GM12872 (cell line): ENCODE results near the gene BTAF1.
A peak's percentile ranks its signal among the peaks of the same experiment; 100 is the strongest.

Experiments
- TF ChIP-seq, protein P1 (sequence below): IDR thresholded peaks from 3 replicates; pipeline ENCODE4 v1.5.1; 2011; ENCODE audit warnings: low read depth, mild to moderate bottlenecking, low read length, moderate library complexity; ENCODE audit not compliant: insufficient read depth

Gene BTAF1

GRCh38 chr10:91924212-91925021, 847 bp downstream of the BTAF1 start:
- TF ChIP-seq, protein P1, sequence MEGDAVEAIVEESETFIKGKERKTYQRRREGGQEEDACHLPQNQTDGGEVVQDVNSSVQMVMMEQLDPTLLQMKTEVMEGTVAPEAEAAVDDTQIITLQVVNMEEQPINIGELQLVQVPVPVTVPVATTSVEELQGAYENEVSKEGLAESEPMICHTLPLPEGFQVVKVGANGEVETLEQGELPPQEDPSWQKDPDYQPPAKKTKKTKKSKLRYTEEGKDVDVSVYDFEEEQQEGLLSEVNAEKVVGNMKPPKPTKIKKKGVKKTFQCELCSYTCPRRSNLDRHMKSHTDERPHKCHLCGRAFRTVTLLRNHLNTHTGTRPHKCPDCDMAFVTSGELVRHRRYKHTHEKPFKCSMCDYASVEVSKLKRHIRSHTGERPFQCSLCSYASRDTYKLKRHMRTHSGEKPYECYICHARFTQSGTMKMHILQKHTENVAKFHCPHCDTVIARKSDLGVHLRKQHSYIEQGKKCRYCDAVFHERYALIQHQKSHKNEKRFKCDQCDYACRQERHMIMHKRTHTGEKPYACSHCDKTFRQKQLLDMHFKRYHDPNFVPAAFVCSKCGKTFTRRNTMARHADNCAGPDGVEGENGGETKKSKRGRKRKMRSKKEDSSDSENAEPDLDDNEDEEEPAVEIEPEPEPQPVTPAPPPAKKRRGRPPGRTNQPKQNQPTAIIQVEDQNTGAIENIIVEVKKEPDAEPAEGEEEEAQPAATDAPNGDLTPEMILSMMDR, result no peak

DNA sequence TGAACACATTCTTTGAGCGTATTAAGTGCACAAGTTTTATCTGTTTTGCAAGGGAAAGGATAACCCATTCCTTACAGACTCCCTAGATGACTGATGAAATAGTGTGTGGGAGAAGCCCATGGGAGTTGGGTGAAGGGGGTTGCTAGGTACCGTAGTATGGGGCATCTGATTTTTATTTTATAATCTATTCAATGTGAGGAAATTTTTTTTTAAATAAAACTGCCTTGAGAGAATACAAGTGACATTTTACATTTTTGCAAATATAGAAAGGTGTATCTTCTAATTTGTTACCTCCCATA, 1.4 kb downstream of the BTAF1 start:
- TF ChIP-seq, protein P1, result no peak

- TF ChIP-seq, protein P1, result no peak
These were observed 7.4 kb downstream of the BTAF1 start for GRCh38 chr10:91930939-91931338.

- TF ChIP-seq, protein P1, result no peak
These were observed 8.1 kb downstream of the BTAF1 start for GRCh38 chr10:91931526-91932190.

GRCh38 chr10:91932737-91933136, 9.2 kb downstream of the BTAF1 start:
- TF ChIP-seq, protein P1, result peak; percentile 19; the same call in 1 of the 3 replicates

- TF ChIP-seq, protein P1, result no peak
These were observed 12.3 kb downstream of the BTAF1 start for GRCh38 chr10:91935886-91936285.

DNA sequence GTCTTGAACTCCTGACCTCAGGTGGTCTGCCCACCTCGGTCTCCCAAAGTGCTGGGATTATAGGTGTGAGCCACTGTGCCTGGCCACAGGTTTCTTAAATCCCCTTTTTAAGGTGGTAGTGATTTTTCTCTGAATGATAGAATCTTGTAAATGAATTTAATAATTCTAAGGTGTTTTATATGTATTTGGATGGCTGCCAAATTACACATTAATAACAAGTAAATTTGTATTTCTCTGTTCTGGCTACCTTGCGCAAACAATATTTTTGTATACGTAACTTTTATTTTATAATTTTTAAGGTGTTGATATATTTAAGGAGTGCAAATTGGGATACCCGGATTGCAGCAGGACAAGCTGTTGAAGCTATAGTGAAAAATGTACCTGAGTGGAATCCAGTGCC, 16.1 kb downstream of the BTAF1 start:
- TF ChIP-seq, protein P1, result no peak
